ENCODE results near the gene CLMP. TPM values are rescaled to one million over a fixed set of nuclear protein-coding genes. Genes with fewer than 3 reads are reported as not detected.

CLMP gene
- total RNA-seq, 1 donor from 2014 or later = 34.5 TPM

- H3K36me3 ChIP-seq (ENCODE audit: control insufficient read depth, insufficient read depth, low read length) = no peaks in the 10 kb centered on the region
- no peak overlapping the region for H3K4me3 ChIP-seq (ENCODE audit: low read depth, low read length)
- DNase-seq (ENCODE audit: low read depth) (no peak), FAIRE-seq (no peak)
- no peak for TF ChIP-seq CTCF (IDR thresholded peaks at IDR 0.05; ENCODE audit: insufficient read depth, low read length, severe bottlenecking)
- no peaks in the 10 kb centered on the region for H3K27me3 ChIP-seq (ENCODE audit: control insufficient read depth, insufficient read depth, low read length)
Observed at GRCh38 chr11:123214940-123215339, 19.9 kb upstream of the CLMP start.

- DNase-seq (ENCODE audit: low read depth) = no peak
- no peaks in the 10 kb centered on the region for H3K27me3 ChIP-seq (ENCODE audit: control insufficient read depth, insufficient read depth, low read length)
- no peak for FAIRE-seq
- H3K4me3 ChIP-seq (ENCODE audit: low read depth, low read length) = no peak overlapping the region
- no peaks in the 10 kb centered on the region for H3K36me3 ChIP-seq (ENCODE audit: control insufficient read depth, insufficient read depth, low read length)
- no peak for TF ChIP-seq CTCF (IDR thresholded peaks at IDR 0.05; ENCODE audit: insufficient read depth, low read length, severe bottlenecking)
Observed at GRCh38 chr11:123214396-123214795, 19.3 kb upstream of the CLMP start.

GRCh38 chr11:123213307-123213771, 18.3 kb upstream of the CLMP start:
- no peak for TF ChIP-seq CTCF (IDR thresholded peaks at IDR 0.05; ENCODE audit: insufficient read depth, low read length, severe bottlenecking)
- H3K36me3 ChIP-seq (ENCODE audit: control insufficient read depth, insufficient read depth, low read length) = no peaks in the 10 kb centered on the region
- no peak overlapping the region for H3K4me3 ChIP-seq (ENCODE audit: low read depth, low read length)
- FAIRE-seq (no peak), DNase-seq (ENCODE audit: low read depth) (no peak)
- no peaks in the 10 kb centered on the region for H3K27me3 ChIP-seq (ENCODE audit: control insufficient read depth, insufficient read depth, low read length)

GRCh38 chr11:123212406-123212805, 17.4 kb upstream of the CLMP start:
- Histone ChIP-seq H3K4me3 (ENCODE audit: low read depth, low read length) (no peak overlapping the region), H3K36me3 (ENCODE audit: control insufficient read depth, insufficient read depth, low read length) (no peaks in the 10 kb centered on the region), H3K27me3 (ENCODE audit: control insufficient read depth, insufficient read depth, low read length) (no peaks in the 10 kb centered on the region)
- TF ChIP-seq CTCF (IDR thresholded peaks at IDR 0.05; ENCODE audit: insufficient read depth, low read length, severe bottlenecking) = no peak
- peak; percentile 33 for DNase-seq (ENCODE audit: low read depth)
- no peak for FAIRE-seq

GRCh38 chr11:123211981-123212380, 16.9 kb upstream of the CLMP start:
- TF ChIP-seq CTCF (IDR thresholded peaks at IDR 0.05; ENCODE audit: insufficient read depth, low read length, severe bottlenecking) = no peak
- Histone ChIP-seq H3K4me3 (ENCODE audit: low read depth, low read length) (no peak overlapping the region), H3K36me3 (ENCODE audit: control insufficient read depth, insufficient read depth, low read length) (no peaks in the 10 kb centered on the region), H3K27me3 (ENCODE audit: control insufficient read depth, insufficient read depth, low read length) (no peaks in the 10 kb centered on the region)
- DNase-seq (ENCODE audit: low read depth) (no peak), FAIRE-seq (no peak)

- TF ChIP-seq CTCF (IDR thresholded peaks at IDR 0.05; ENCODE audit: insufficient read depth, low read length, severe bottlenecking) = no peak
- Histone ChIP-seq H3K27me3 (ENCODE audit: control insufficient read depth, insufficient read depth, low read length) (no peaks in the 10 kb centered on the region), H3K36me3 (ENCODE audit: control insufficient read depth, insufficient read depth, low read length) (no peaks in the 10 kb centered on the region), H3K4me3 (ENCODE audit: low read depth, low read length) (no peak overlapping the region)
- FAIRE-seq = no peak
- no peak for DNase-seq (ENCODE audit: low read depth)
Observed at GRCh38 chr11:123211149-123211852, 16.3 kb upstream of the CLMP start.
